Measurements from ENCODE around the gene PCDHA1. TPM values are rescaled to one million over a fixed set of nuclear protein-coding genes. Genes with fewer than 3 reads are reported as not detected.

Gene PCDHA1
- polyA plus RNA-seq, 1 of the 3 experiments (the other 2 are of a cell fraction): 0.16 TPM

- CTCF ChIA-PET: no interaction called here
- Histone ChIP-seq H3K27ac (ENCODE audit: low read depth in 2 of 2, low read length in 1 of 2) (no peak overlapping the region), H4K20me1 (ENCODE audit: insufficient read depth) (no peaks in the 10 kb centered on the region), H2AFZ (ENCODE audit: low read depth) (no peak overlapping the region), H3K4me1 (ENCODE audit: control insufficient read depth in 1 of 2, insufficient read depth in 2 of 2, low read depth in 1 of 2, low read length in 1 of 2) (no peaks in the 10 kb centered on the region; a peak in 2 of 4 replicates), H3K9me3 (no peaks in the 10 kb centered on the region), H3K27me3 (ENCODE audit: insufficient read depth) (no peaks in the 10 kb centered on the region), H3K36me3 (replicated peaks in 1 of 2; ENCODE audit: control insufficient read depth in 1 of 2, insufficient read depth in 2 of 2, low read length in 1 of 2) (no peaks in the 10 kb centered on the region), H3K4me3 (ENCODE audit: low read depth in 2 of 2, low read length in 1 of 2) (no peak overlapping the region; a peak in 1 of 4 replicates), H3F3A (replicated peaks; ENCODE audit: insufficient read depth) (no peaks in the 10 kb centered on the region), H3K9me2 (no peaks in the 10 kb centered on the region), H3K79me2 (ENCODE audit: insufficient read depth) (no peaks in the 10 kb centered on the region), H3K9ac (no peak overlapping the region), H3K4me2 (no peak overlapping the region)
- 93% methylated on average over 34 of the region's 37 CpGs for WGBS (ENCODE audit: low lambda C conversion rate)
- POLR2A ChIA-PET: no interaction called here
- DNase-seq: no peak
- TF ChIP-seq, protein P1, sequence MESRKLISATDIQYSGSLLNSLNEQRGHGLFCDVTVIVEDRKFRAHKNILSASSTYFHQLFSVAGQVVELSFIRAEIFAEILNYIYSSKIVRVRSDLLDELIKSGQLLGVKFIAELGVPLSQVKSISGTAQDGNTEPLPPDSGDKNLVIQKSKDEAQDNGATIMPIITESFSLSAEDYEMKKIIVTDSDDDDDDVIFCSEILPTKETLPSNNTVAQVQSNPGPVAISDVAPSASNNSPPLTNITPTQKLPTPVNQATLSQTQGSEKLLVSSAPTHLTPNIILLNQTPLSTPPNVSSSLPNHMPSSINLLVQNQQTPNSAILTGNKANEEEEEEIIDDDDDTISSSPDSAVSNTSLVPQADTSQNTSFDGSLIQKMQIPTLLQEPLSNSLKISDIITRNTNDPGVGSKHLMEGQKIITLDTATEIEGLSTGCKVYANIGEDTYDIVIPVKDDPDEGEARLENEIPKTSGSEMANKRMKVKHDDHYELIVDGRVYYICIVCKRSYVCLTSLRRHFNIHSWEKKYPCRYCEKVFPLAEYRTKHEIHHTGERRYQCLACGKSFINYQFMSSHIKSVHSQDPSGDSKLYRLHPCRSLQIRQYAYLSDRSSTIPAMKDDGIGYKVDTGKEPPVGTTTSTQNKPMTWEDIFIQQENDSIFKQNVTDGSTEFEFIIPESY (IDR thresholded peaks at IDR 0.05; ENCODE audit: borderline replicate concordance, low read depth): no peak
- TF ChIP-seq, protein P2, sequence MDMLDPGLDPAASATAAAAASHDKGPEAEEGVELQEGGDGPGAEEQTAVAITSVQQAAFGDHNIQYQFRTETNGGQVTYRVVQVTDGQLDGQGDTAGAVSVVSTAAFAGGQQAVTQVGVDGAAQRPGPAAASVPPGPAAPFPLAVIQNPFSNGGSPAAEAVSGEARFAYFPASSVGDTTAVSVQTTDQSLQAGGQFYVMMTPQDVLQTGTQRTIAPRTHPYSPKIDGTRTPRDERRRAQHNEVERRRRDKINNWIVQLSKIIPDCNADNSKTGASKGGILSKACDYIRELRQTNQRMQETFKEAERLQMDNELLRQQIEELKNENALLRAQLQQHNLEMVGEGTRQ (IDR thresholded peaks at IDR 0.05; ENCODE audit: borderline replicate concordance, low read depth, low read length): no peak
- no peak for TF ChIP-seq MXI1 (IDR thresholded peaks at IDR 0.05; ENCODE audit: low read depth, low read length)
- TF ChIP-seq FOSL2 (IDR thresholded peaks at IDR 0.05; ENCODE audit: borderline replicate concordance, low read depth): no peak
- TF ChIP-seq TAF1 (IDR thresholded peaks at IDR 0.05; ENCODE audit: borderline replicate concordance, low read depth, low read length): no peak
- TF ChIP-seq, protein P3, sequence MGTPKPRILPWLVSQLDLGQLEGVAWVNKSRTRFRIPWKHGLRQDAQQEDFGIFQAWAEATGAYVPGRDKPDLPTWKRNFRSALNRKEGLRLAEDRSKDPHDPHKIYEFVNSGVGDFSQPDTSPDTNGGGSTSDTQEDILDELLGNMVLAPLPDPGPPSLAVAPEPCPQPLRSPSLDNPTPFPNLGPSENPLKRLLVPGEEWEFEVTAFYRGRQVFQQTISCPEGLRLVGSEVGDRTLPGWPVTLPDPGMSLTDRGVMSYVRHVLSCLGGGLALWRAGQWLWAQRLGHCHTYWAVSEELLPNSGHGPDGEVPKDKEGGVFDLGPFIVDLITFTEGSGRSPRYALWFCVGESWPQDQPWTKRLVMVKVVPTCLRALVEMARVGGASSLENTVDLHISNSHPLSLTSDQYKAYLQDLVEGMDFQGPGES (IDR thresholded peaks at IDR 0.05; ENCODE audit: low read depth, low read length): no peak
- no peak for TF ChIP-seq RAD21 (IDR thresholded peaks at IDR 0.05; ENCODE audit: low read length)
- no peak for TF ChIP-seq NRF1 (IDR thresholded peaks at IDR 0.05; ENCODE audit: low read depth, low read length)
- TF ChIP-seq EZH2phosphoT487 (IDR thresholded peaks at IDR 0.05; ENCODE audit: borderline replicate concordance, low read depth): no peak
- TF ChIP-seq GATA2 (CRISPR knock-in tag; IDR thresholded peaks at IDR 0.05): no peak
Observed at GRCh38 chr5:140877262-140877581, 91.3 kb downstream of the PCDHA1 start.

DNA sequence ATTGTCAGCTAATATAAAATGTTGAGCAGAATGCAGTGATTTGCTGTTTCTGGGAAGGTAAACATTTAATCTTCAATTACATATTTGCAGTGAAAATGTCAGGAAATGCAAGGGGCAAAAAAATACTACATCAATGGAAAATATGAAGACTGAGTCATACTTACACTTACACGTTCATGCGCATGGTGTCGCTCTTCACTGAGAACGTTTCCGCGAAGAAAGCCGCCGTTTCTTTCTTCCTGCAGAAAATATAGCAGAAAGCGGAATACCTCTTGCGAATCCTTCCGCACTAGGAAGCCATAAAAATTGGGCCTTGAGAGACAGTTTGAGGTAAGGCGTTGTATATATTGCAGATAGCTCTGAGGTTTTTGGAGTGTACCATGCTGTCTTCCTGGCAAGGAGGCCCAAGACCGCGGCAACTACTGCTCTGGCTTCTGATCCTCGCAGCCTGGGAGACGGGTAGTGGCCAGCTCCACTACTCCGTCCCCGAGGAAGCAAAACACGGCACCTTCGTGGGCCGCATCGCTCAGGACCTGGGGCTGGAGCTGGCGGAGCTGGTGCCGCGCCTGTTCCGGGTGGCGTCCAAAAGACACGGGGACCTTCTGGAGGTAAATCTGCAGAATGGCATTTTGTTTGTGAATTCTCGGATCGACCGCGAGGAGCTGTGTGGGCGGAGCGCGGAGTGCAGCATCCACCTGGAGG, 96.1 kb downstream of the PCDHA1 start, which contains the start of gene PCDHA13:
Gene PCDHA13 (plus strand): TSS at position 236 of the 702 bp plus-strand sequence. CDS start 145 bp downstream, at position 381.
- Histone ChIP-seq H3K9me2 (no peaks in the 10 kb centered on the region), H3K4me3 (ENCODE audit: low read depth in 2 of 2, low read length in 1 of 2) (no peak within 1 kb of the TSS), H3K4me1 (ENCODE audit: control insufficient read depth in 1 of 2, insufficient read depth in 2 of 2, low read depth in 1 of 2, low read length in 1 of 2) (no peaks in the 10 kb centered on the region; a peak in 1 of 4 replicates), H3K36me3 (replicated peaks in 1 of 2; ENCODE audit: control insufficient read depth in 1 of 2, insufficient read depth in 2 of 2, low read length in 1 of 2) (no peaks in the 10 kb centered on the region), H3K27ac (ENCODE audit: low read depth in 2 of 2, low read length in 1 of 2) (no peak within 1 kb of the TSS), H4K20me1 (ENCODE audit: insufficient read depth) (no peaks in the 10 kb centered on the region), H3K9me3 (no peaks in the 10 kb centered on the region; the same call in 1 of the 2 replicates), H3K27me3 (ENCODE audit: insufficient read depth) (no peaks in the 10 kb centered on the region), H3K79me2 (ENCODE audit: insufficient read depth) (no peaks in the 10 kb centered on the region), H3K4me2 (no peak within 1 kb of the TSS), H3F3A (replicated peaks; ENCODE audit: insufficient read depth) (no peaks in the 10 kb centered on the region), H2AFZ (ENCODE audit: low read depth) (no peak within 1 kb of the TSS), H3K9ac (no peak within 1 kb of the TSS)
- no peak for TF ChIP-seq YY1 (IDR thresholded peaks at IDR 0.05; ENCODE audit: low read depth)
- TF ChIP-seq RFX5 (IDR thresholded peaks at IDR 0.05; ENCODE audit: low read length): no peak
- no peak for TF ChIP-seq TEAD4 (IDR thresholded peaks at IDR 0.05; ENCODE audit: borderline replicate concordance, insufficient read depth)
- no peak for TF ChIP-seq NRF1 (IDR thresholded peaks at IDR 0.05; ENCODE audit: low read depth, low read length)
- TF ChIP-seq MAX (IDR thresholded peaks at IDR 0.05; ENCODE audit: low read depth): no peak
- no peak for TF ChIP-seq EP300 (IDR thresholded peaks at IDR 0.05; ENCODE audit: borderline replicate concordance in 1 of 2, low read depth in 1 of 2, low read length in 1 of 2)
- no peak for TF ChIP-seq NFIC (IDR thresholded peaks at IDR 0.05; ENCODE audit: borderline replicate concordance)
- TF ChIP-seq RXRA (IDR thresholded peaks at IDR 0.05; ENCODE audit: borderline replicate concordance, low read depth): no peak
- TF ChIP-seq ELF1 (IDR thresholded peaks at IDR 0.05): no peak
- TF ChIP-seq SMC3 (IDR thresholded peaks at IDR 0.05; ENCODE audit: low read depth, low read length): no peak
- no peak for TF ChIP-seq JUND (IDR thresholded peaks at IDR 0.05)
- TF ChIP-seq MXI1 (IDR thresholded peaks at IDR 0.05; ENCODE audit: low read depth, low read length): no peak
- POLR2A ChIA-PET: no interaction called here
- DNase-seq: no peak
- WGBS (ENCODE audit: low lambda C conversion rate): 90% methylated on average over 26 of the region's 35 CpGs
- CTCF ChIA-PET: interaction anchor here (0.9 to 3.8 kb wide), 4 partner anchors 17 to 158 kb away, joined by 3 to 20 read pairs (median 4); partner anchors contain the start of gene PCDHAC1
